Mucosa of stomach (tissue), 1 donor: Measurements from ENCODE around the gene RPS19.
A peak's percentile ranks its signal among the peaks of the same experiment; 100 is the strongest.

Source experiments
- H3K27me3 ChIP-seq: one replicate; pipeline ENCODE4 v1.7.0; 2013; ENCODE audit warnings: mild to moderate bottlenecking, low read length; ENCODE audit not compliant: control insufficient read depth, insufficient read depth
- H3K36me3 ChIP-seq: one replicate; pipeline ENCODE4 v1.7.0; 2013; ENCODE audit warnings: low read length; ENCODE audit not compliant: control insufficient read depth, insufficient read depth
- H3K4me1 ChIP-seq: one replicate; pipeline ENCODE4 v1.7.0; 2013; ENCODE audit warnings: mild to moderate bottlenecking, low read length; ENCODE audit not compliant: control insufficient read depth, insufficient read depth
- H3K4me3 ChIP-seq: one replicate; pipeline ENCODE4 v1.7.0; 2013; ENCODE audit warnings: low read length
- H3K9ac ChIP-seq: one replicate; pipeline ENCODE4 v1.7.0; 2013; ENCODE audit warnings: mild to moderate bottlenecking, low read length, moderate library complexity
- H3K9me3 ChIP-seq: one replicate; pipeline ENCODE4 v1.7.0; 2013; ENCODE audit warnings: mild to moderate bottlenecking, low read length, moderate library complexity; ENCODE audit not compliant: control insufficient read depth
- donor health status: Pancreatic carcinoma.

Gene RPS19

DNA sequence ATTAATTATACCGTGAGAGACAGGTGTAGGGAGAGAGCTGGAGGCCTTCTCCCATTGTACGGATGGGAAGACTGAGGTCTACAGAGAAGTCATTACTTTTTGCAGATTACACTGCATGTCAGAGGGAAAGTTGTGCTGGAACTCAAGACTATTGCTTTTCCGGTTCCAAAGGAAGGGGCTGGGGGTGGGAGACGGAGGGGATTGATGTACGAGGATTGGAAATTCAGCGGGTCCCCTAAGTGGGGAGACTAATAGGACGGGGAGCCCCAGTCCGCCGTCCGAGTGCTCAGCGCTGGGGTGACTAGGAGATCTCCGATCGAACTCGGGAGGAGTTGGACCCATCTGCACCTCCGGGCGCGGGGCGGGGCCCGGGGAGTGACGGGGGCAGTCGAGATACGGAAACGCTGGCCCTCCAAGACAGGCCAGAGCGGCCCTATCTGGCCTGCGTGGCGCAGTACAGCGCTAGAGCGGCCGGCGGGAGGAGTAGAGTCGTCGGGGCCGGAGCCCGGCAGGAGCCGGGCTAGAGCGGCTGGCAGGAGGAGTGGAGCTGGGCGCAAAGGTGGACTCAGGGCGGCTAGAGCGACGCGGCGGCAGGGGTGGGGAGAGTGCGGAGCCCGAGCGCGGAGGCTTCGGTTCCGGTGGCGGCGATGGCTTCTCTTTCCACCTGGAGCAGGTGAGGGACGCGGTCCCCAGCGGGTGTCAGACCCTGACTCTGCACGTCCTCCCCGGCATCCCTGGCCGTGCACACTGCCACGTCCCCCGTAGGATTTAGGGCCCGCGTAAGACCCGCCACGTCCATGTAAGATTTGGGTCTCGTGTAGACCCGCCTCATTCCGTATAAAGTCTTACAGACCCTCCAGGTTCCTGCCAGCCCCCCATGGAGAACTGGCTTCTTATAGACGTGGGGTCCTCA, 24.0 kb downstream of the RPS19 start:
- H3K4me3 ChIP-seq = peak overlapping the region; percentile 85
- H3K4me1 ChIP-seq = peaks cover 40% of the 10 kb centered on the region
- peaks cover 2% of the 10 kb centered on the region for H3K36me3 ChIP-seq
- H3K9ac ChIP-seq = peak overlapping the region; percentile 95
- no peaks in the 10 kb centered on the region for H3K27me3 ChIP-seq
- no peaks in the 10 kb centered on the region for H3K9me3 ChIP-seq

DNA sequence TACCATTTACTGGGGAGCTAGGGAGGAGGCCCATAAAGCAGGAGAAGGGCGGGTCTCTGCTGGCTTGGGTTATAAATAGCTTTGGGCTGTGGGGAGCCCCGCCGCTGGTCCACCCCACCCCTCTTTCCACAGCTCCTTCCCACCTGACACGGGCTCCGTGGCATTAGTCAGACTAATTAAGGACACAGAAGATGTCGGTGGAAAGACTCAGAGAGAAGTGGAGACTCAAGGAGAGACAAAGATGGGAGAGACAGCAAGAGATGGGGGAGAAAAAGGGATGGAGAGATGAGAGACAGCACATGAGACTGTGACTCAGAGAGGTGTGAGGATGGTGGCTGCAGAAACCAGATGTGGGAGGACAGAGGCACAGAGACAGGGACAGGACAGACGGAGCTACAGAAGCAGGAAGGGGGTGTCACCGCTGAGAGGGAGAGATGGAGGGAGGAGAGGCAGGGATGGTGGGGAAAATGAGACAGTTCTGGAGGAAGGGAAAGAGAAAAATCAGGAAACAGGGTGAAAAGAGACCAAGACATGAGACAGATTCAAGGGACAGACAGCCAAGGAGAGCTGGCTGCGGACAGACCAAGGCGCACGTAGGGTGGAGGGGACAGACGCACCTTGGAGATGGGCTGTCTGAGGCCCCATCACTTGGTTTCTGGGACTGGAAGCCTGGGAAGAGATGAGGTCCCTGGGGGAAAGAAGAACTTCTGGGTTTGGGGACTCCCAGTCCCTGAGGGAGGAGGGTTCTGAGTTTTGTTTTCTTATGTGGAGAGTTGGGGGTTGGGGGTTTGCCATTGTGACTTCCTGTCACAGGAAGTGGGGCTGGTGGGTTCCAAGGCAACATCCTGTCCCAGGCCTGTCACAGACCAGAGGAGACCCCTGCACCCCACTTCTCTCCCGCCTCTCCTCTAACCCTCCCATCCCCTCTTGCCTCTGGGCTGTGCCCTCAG, 27.0 kb downstream of the RPS19 start:
- Histone ChIP-seq H3K4me1 (peaks cover 41% of the 10 kb centered on the region), H3K4me3 (peak overlapping the region; percentile 18), H3K27me3 (no peaks in the 10 kb centered on the region), H3K9me3 (no peaks in the 10 kb centered on the region), H3K9ac (peak overlapping the region; percentile 72), H3K36me3 (peaks cover 8% of the 10 kb centered on the region)

- Histone ChIP-seq H3K9ac (peak overlapping the region; percentile 72), H3K9me3 (no peaks in the 10 kb centered on the region), H3K27me3 (no peaks in the 10 kb centered on the region), H3K4me3 (peak overlapping the region; percentile 18), H3K36me3 (peaks cover 15% of the 10 kb centered on the region), H3K4me1 (peaks cover 41% of the 10 kb centered on the region)
Measured at GRCh38 chr19:41887711-41888382, 27.8 kb downstream of the RPS19 start.

DNA sequence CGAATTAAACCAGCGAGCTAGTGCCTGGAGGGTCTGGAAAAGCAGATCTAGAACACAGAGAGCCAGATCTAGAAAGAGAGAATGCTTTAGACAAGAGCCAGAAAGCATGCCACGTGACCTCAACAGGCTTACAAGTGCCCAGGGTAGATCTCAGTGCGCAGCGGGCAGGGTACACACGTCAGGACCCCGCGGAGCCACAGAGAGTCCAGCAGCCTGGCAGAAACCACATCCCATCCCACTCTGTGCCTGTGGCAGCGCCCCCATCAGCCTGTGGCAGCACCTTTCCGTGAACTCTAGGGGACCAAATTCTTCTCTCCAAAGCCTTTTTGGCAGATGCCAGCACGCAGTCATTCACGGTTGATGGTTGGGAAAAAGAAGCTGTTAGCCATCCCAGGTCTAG, 28.9 kb downstream of the RPS19 start:
- Histone ChIP-seq H3K27me3 (no peaks in the 10 kb centered on the region), H3K36me3 (peaks cover 17% of the 10 kb centered on the region), H3K9ac (no peak overlapping the region), H3K4me1 (peaks cover 41% of the 10 kb centered on the region), H3K4me3 (no peak overlapping the region), H3K9me3 (no peaks in the 10 kb centered on the region)

DNA sequence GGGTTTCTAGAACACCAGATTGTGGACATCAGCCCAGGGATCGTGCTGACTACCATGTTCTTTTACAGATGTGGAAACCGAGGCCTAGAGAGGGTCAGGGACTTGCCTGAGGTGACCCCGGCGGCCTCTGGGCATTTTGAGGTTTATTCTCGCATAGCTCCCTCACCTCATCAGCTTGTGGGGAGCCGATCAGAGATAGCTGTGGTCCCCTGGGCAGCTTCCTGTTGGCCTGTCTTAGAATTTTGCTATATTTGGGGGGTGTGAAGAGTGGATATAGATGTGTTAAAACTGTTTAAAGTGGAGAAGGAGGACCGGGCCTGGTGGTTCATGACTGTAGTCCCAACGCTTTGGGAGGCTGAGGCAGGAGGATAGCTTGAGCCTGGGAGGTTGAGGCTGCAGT, 29.8 kb downstream of the RPS19 start:
- peaks cover 23% of the 10 kb centered on the region for H3K36me3 ChIP-seq
- peaks cover 39% of the 10 kb centered on the region for H3K4me1 ChIP-seq
- no peak overlapping the region for H3K4me3 ChIP-seq
- H3K9me3 ChIP-seq = no peaks in the 10 kb centered on the region
- no peaks in the 10 kb centered on the region for H3K27me3 ChIP-seq
- H3K9ac ChIP-seq = no peak overlapping the region

- no peaks in the 10 kb centered on the region for H3K27me3 ChIP-seq
- H3K36me3 ChIP-seq = peaks cover 29% of the 10 kb centered on the region
- no peak overlapping the region for H3K4me3 ChIP-seq
- H3K9me3 ChIP-seq = no peaks in the 10 kb centered on the region
- H3K4me1 ChIP-seq = peaks cover 30% of the 10 kb centered on the region
- H3K9ac ChIP-seq = no peak overlapping the region
Measured at GRCh38 chr19:41890936-41891335, 30.9 kb downstream of the RPS19 start.

DNA sequence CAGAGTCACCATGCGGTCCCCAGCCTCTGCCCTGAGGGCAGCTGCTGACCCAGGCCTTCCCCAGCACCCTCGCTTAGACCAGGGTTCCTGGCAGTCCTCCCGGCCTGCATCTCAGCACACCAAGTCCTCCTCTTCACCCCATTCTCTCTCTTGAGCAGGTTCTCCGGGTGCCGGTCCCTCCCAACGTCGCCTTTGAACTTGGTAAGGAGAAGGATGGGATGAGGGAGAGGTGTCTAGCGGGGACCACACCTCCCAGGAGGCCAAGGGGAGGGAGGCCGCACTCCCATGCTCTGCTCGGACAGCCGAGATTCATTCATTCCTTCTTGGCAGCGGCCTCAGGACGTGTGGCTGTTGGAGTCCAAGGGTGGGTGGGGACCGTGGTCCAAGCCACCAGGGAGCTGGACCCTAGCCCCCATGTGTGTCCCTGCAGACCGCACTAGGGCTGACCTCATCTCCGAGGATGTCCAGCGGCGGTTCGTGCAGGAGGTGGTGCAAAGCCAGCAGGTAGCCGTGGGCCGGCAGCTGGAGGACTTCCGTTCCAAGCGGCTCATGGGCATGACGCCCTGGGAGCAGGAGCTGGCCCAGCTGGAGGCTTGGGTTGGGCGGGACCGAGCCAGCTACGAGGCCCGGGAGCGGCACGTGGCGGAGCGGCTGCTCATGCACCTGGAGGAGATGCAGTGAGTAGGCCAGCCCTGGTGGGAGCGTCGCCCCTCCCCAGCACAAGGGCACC, 32.3 kb downstream of the RPS19 start:
- Histone ChIP-seq H3K36me3 (peaks cover 33% of the 10 kb centered on the region), H3K9ac (no peak overlapping the region), H3K4me1 (peaks cover 16% of the 10 kb centered on the region)

GRCh38 chr19:41893899-41894298, 33.8 kb downstream of the RPS19 start:
- no peaks in the 10 kb centered on the region for H3K9me3 ChIP-seq
- H3K9ac ChIP-seq = no peak overlapping the region
- peaks cover 33% of the 10 kb centered on the region for H3K36me3 ChIP-seq

More for the DNA sequence above, 32.3 kb downstream of the RPS19 start:
- Histone ChIP-seq H3K4me3 (no peak overlapping the region), H3K9me3 (no peaks in the 10 kb centered on the region), H3K27me3 (no peaks in the 10 kb centered on the region)

GRCh38 chr19:41894350-41894749, 34.3 kb downstream of the RPS19 start:
- Histone ChIP-seq H3K27me3 (no peaks in the 10 kb centered on the region), H3K9me3 (no peaks in the 10 kb centered on the region), H3K9ac (no peak overlapping the region), H3K4me1 (no peaks in the 10 kb centered on the region), H3K4me3 (no peak overlapping the region), H3K36me3 (peaks cover 28% of the 10 kb centered on the region)

More at GRCh38 chr19:41893899-41894298, 33.8 kb downstream of the RPS19 start:
- H3K4me1 ChIP-seq = peaks cover 3% of the 10 kb centered on the region
- no peaks in the 10 kb centered on the region for H3K27me3 ChIP-seq
- no peak overlapping the region for H3K4me3 ChIP-seq

DNA sequence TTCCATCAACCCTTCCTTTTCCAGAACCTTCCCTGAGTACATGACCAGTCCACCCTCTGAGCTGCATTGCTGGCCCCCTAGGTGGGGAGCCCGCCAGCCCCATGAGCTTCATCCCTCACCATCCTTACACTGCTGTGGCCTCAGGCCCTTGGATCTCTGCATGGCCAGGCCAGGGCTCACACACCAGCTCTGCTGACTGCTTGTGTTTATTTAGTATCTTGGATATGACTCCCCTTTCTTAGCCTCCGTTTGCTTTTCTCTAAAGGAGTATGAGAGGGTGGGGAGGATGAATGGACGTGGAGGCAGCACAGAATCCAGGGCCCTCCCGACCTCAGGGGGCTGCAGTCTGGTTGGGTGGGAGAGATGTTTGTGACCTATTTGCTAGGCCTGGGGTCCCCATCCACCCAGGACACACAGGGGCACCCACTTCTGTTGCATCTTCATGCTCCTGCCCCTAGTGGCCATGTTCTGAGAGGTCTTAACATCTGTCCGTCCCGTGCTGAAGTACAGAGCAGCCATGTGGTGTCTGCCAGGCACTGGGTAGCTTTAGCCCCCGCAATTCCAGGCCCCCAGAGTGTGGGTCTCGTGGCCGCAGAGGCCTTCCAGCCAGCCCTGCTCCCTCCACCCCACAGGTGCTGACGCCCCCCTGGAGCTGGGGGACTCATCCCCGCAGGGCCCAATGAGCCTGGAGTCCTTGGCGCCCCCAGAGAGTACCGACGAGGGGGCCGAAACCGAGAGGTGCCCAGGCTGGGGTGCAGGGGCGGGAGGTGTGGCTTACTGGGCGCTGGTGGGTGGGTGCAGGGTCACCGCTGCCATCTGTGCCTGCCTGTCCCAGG, 35.9 kb downstream of the RPS19 start:
- H3K36me3 ChIP-seq = peaks cover 24% of the 10 kb centered on the region
- no peaks in the 10 kb centered on the region for H3K4me1 ChIP-seq
- H3K9ac ChIP-seq = no peak overlapping the region
- H3K9me3 ChIP-seq = no peaks in the 10 kb centered on the region
- H3K4me3 ChIP-seq = no peak overlapping the region
- H3K27me3 ChIP-seq = no peaks in the 10 kb centered on the region
